ENCODE measurements around the gene CAMK2G.

Gene CAMK2G

GRCh38 chr10:73771722-73772280 is 102.6 kb downstream of the CAMK2G start:
- peak; percentile 48 for DNase-seq (ENCODE audit: low read depth)

GRCh38 chr10:73769396-73769795 is 105.0 kb downstream of the CAMK2G start:
- no peak for DNase-seq (ENCODE audit: low read depth)

GRCh38 chr10:73768881-73769280 is 105.5 kb downstream of the CAMK2G start:
- no peak for DNase-seq (ENCODE audit: low read depth)

GRCh38 chr10:73765066-73765465 is 109.3 kb downstream of the CAMK2G start:
- no peak for DNase-seq (ENCODE audit: low read depth)

- no peak for DNase-seq (ENCODE audit: low read depth)
Observed at GRCh38 chr10:73763343-73763742, 111.0 kb downstream of the CAMK2G start.

GRCh38 chr10:73762915-73763314 is 111.4 kb downstream of the CAMK2G start:
- DNase-seq (ENCODE audit: low read depth) = no peak

Data from stimulated activated CD8-positive, alpha-beta memory T cell treated with anti-CD3 and anti-CD28 coated beads, Interleukin-7, amount 100 ng/mL, for 24 hours (primary cell).